ENCODE results near the gene CFAP74. TPM values are rescaled to one million over a fixed set of nuclear protein-coding genes. Genes with fewer than 3 reads are reported as not detected.

Gene CFAP74
- total RNA-seq, 6 experiments from 2014 or later: 0.16 to 3.5 (median 0.32) TPM; not detected in 1

GRCh38 chr1:1883092-1883873 is 120.3 kb downstream of the CFAP74 start:
- Histone ChIP-seq H3K9me3 (no peaks in the 10 kb centered on the region), H3K36me3 (no peaks in the 10 kb centered on the region), H3K27me3 (no peaks in the 10 kb centered on the region), H3K4me1 (peaks cover 0 to 43% (median 9%) of the 10 kb centered on the region in 4 donors), H3K4me3 (no peak overlapping the region), H3K27ac (no peak overlapping the region)
- intact Hi-C loops (cut with DNase I): loop anchor here in 1 of 2 donors (10.0 kb wide), 1 partner anchor 98 kb away; no protein-coding TSS in a partner anchor
- WGBS (ENCODE audit: insufficient coverage, low coverage, low lambda C conversion rate, missing lambda C conversion rate): 19% methylated on average over 4 of the region's 4 CpGs
- ATAC-seq (no peak), DNase-seq (no peak)
- TF ChIP-seq POLR2A (IDR thresholded peaks at IDR 0.05) (no peak), CTCF (IDR thresholded peaks at IDR 0.05) (no peak)

- no peak overlapping the region for H3K4me3 ChIP-seq
- intact Hi-C loops (cut with DNase I): loop anchor here in 1 of 2 donors (10.0 kb wide), 1 partner anchor 97 kb away; no protein-coding TSS in a partner anchor
Observed at GRCh38 chr1:1881727-1882126, 121.9 kb downstream of the CFAP74 start.

GRCh38 chr1:1880617-1881312 is 122.8 kb downstream of the CFAP74 start:
- intact Hi-C loops (cut with DNase I): loop anchor here in 1 of 2 donors (10.0 kb wide), 1 partner anchor 96 kb away; no protein-coding TSS in a partner anchor
- H3K36me3 ChIP-seq: peaks cover 0 to 2% (median 0%) of the 10 kb centered on the region in 4 donors
- peak in 1 of 3 donors; percentile 4 for DNase-seq
- no peaks in the 10 kb centered on the region for H3K9me3 ChIP-seq
- WGBS (ENCODE audit: insufficient coverage, low coverage, low lambda C conversion rate, missing lambda C conversion rate): 32% methylated on average over 8 of the region's 13 CpGs
- H3K4me1 ChIP-seq: peaks cover 0 to 35% (median 9%) of the 10 kb centered on the region in 4 donors
- no peak overlapping the region for H3K27ac ChIP-seq
- H3K4me3 ChIP-seq: no peak overlapping the region
- ATAC-seq: peak in 2 of 4 donors; percentile 10 to 17
- TF ChIP-seq CTCF (IDR thresholded peaks at IDR 0.05): no peak
- TF ChIP-seq POLR2A (IDR thresholded peaks at IDR 0.05): no peak
- H3K27me3 ChIP-seq: no peaks in the 10 kb centered on the region

More at GRCh38 chr1:1881727-1882126, 121.9 kb downstream of the CFAP74 start:
- Histone ChIP-seq H3K36me3 (no peaks in the 10 kb centered on the region), H3K9me3 (no peaks in the 10 kb centered on the region), H3K27ac (no peak overlapping the region), H3K4me1 (peaks cover 0 to 35% (median 9%) of the 10 kb centered on the region in 4 donors), H3K27me3 (no peaks in the 10 kb centered on the region)
- 51% methylated on average over 3 of the region's 6 CpGs for WGBS (ENCODE audit: insufficient coverage, low coverage, low lambda C conversion rate, missing lambda C conversion rate)
- ATAC-seq (peak; percentile 75 to 85 (median 82)), DNase-seq (peak in 1 of 3 donors; percentile 32)
- TF ChIP-seq POLR2A (IDR thresholded peaks at IDR 0.05): no peak
- TF ChIP-seq CTCF (IDR thresholded peaks at IDR 0.05): no peak

GRCh38 chr1:1879942-1880341 is 123.6 kb downstream of the CFAP74 start:
- TF ChIP-seq POLR2A (IDR thresholded peaks at IDR 0.05) (no peak), CTCF (IDR thresholded peaks at IDR 0.05) (no peak)
- no peak for DNase-seq
- 93% methylated on average over 5 of the region's 5 CpGs for WGBS (ENCODE audit: insufficient coverage, low coverage, low lambda C conversion rate, missing lambda C conversion rate)
- intact Hi-C loops (cut with DNase I): loop anchor here in 1 of 2 donors (10.0 kb wide), 1 partner anchor 95 kb away; no protein-coding TSS in a partner anchor
- Histone ChIP-seq H3K9me3 (no peaks in the 10 kb centered on the region), H3K27me3 (no peaks in the 10 kb centered on the region), H3K4me1 (peaks cover 0 to 35% (median 9%) of the 10 kb centered on the region in 4 donors), H3K36me3 (peaks cover 0 to 10% (median 0%) of the 10 kb centered on the region in 4 donors), H3K27ac (no peak overlapping the region), H3K4me3 (no peak overlapping the region)
- no peak for ATAC-seq
